Mucosa of descending colon (tissue), 3 donors: Measurements from ENCODE around the gene ST7. TPM values are rescaled to one million over a fixed set of nuclear protein-coding genes. Genes with fewer than 3 reads are reported as not detected.

Source experiments
- ATAC-seq: fragments of 200-7000 bp; cut with Tn5 transposase; one replicate; pipeline ENCODE4 v1.9.1; 2020; ENCODE audit warnings: mild to moderate bottlenecking, moderate library complexity
- DNase-seq, 3 donors: peaks; one replicate each; pipeline ENCODE4 v3.0.0-alpha.2; 2020
- H3K36me3 ChIP-seq: fragments of 200-600 bp; one replicate; pipeline ENCODE4 v1.8.0; 2021; ENCODE audit warnings: low read depth, mild to moderate bottlenecking
- H3K4me1 ChIP-seq: fragments of 200-600 bp; one replicate; pipeline ENCODE4 v1.8.0; 2021; ENCODE audit warnings: low read depth, mild to moderate bottlenecking
- H3K4me3 ChIP-seq: fragments of 200-600 bp; one replicate; pipeline ENCODE4 v1.8.0; 2021; ENCODE audit warnings: mild to moderate bottlenecking
- H3K9me3 ChIP-seq: fragments of 200-600 bp; one replicate; pipeline ENCODE4 v1.8.0; 2021; ENCODE audit warnings: mild to moderate bottlenecking
- intact Hi-C, 2 donors: fragments of 100-400 bp; cut with DNase I in 1 of 2; cut with micrococcal nuclease in 1 of 2; formaldehyde crosslinking; loops; one replicate each; pipeline versions ENCODE4 v1.11.0 to v1.11.1; 2022; cut with DNase I, micrococcal nuclease
- total RNA-seq, 3 donors: library from RNA; stranded (reverse); fragmentation: NEBNext Ultra II Directional in 2 of 3; extraction: Animal tissue kit (Norgen Biotek cat#: 25700) in 2 of 3; gene quantifications; one replicate each; pipeline versions ENCODE4 v1.2.1 to v1.2.4, GENCODE V29; 2021 to 2023
- TF ChIP-seq, protein P1 (sequence below): fragments of 200-600 bp; IDR thresholded peaks from one replicate; pipeline ENCODE4 v1.8.0; 2022; ENCODE audit warnings: antibody characterized with exemption, mild to moderate bottlenecking
- donor health status: DM: no; HTN: no; CAD: no; lungs with moderate emphysema.
- donor health status: DM: no; HTN: no; CAD: no.
- donor health status: DM: no; HTN: yes; CAD: no.

Gene ST7
- total RNA-seq, 3 donors from 2014 or later = 10.1 to 22.0 (median 11.3) TPM

DNA sequence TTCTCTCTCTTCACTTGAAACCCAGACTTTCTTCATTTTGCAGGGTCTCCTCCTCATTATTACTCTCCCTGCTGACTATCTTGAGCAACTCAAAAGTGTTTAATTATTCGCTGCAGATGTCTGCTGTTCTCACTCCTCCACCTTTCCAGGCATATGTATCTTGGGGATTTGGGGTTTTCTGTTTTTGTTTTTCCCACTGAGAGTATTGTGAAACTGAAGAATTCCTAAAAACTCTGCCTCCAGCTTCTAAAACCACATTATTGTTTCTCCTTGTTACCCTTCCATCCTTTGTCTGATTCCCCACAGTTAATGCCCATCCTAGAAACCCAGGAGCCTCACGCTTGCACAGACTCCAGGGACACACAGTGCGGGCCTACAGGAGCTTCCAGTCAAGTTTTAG, 318.3 kb downstream of the ST7 start:
- Histone ChIP-seq H3K4me1 (no peaks in the 10 kb centered on the region), H3K9me3 (no peaks in the 10 kb centered on the region), H3K36me3 (no peaks in the 10 kb centered on the region), H3K4me3 (no peak overlapping the region)
- ATAC-seq = no peak
- TF ChIP-seq, protein P1, sequence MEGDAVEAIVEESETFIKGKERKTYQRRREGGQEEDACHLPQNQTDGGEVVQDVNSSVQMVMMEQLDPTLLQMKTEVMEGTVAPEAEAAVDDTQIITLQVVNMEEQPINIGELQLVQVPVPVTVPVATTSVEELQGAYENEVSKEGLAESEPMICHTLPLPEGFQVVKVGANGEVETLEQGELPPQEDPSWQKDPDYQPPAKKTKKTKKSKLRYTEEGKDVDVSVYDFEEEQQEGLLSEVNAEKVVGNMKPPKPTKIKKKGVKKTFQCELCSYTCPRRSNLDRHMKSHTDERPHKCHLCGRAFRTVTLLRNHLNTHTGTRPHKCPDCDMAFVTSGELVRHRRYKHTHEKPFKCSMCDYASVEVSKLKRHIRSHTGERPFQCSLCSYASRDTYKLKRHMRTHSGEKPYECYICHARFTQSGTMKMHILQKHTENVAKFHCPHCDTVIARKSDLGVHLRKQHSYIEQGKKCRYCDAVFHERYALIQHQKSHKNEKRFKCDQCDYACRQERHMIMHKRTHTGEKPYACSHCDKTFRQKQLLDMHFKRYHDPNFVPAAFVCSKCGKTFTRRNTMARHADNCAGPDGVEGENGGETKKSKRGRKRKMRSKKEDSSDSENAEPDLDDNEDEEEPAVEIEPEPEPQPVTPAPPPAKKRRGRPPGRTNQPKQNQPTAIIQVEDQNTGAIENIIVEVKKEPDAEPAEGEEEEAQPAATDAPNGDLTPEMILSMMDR = no peak
- intact Hi-C loops = no loop called here
- DNase-seq = no peak

GRCh38 chr7:117272017-117272759, 318.9 kb downstream of the ST7 start:
- H3K36me3 ChIP-seq = no peaks in the 10 kb centered on the region
- intact Hi-C loops = no loop called here
- ATAC-seq (no peak), DNase-seq (no peak)
- H3K4me3 ChIP-seq = no peak overlapping the region
- no peaks in the 10 kb centered on the region for H3K4me1 ChIP-seq
- H3K9me3 ChIP-seq = no peaks in the 10 kb centered on the region
- TF ChIP-seq, protein P1 = no peak

GRCh38 chr7:117273325-117273724, 320.0 kb downstream of the ST7 start:
- H3K4me1 ChIP-seq = no peaks in the 10 kb centered on the region
- H3K4me3 ChIP-seq = no peak overlapping the region
- intact Hi-C loops = no loop called here
- DNase-seq (no peak), ATAC-seq (no peak)
- TF ChIP-seq, protein P1 = no peak
- no peaks in the 10 kb centered on the region for H3K9me3 ChIP-seq
- no peaks in the 10 kb centered on the region for H3K36me3 ChIP-seq

- Histone ChIP-seq H3K4me3 (no peak overlapping the region), H3K4me1 (no peaks in the 10 kb centered on the region), H3K9me3 (no peaks in the 10 kb centered on the region), H3K36me3 (no peaks in the 10 kb centered on the region)
- DNase-seq (no peak), ATAC-seq (no peak)
- TF ChIP-seq, protein P1 = no peak
- intact Hi-C loops = no loop called here
Measured at GRCh38 chr7:117273814-117274225, 320.5 kb downstream of the ST7 start.

- intact Hi-C loops = no loop called here
- DNase-seq = no peak
- TF ChIP-seq, protein P1 = no peak
Measured at GRCh38 chr7:117274951-117275350, 321.6 kb downstream of the ST7 start.

More at GRCh38 chr7:117274951-117275350, 321.6 kb downstream of the ST7 start:
- ATAC-seq = no peak
- Histone ChIP-seq H3K9me3 (no peaks in the 10 kb centered on the region), H3K4me1 (no peaks in the 10 kb centered on the region), H3K36me3 (no peaks in the 10 kb centered on the region), H3K4me3 (no peak overlapping the region)
